CD4-positive, alpha-beta T cell (primary cell): Measurements from ENCODE around the gene LCE2C. TPM values are rescaled to one million over a fixed set of nuclear protein-coding genes. Genes with fewer than 3 reads are reported as not detected.
"Not testable (repeated sequence)": the region's sequence is repeated elsewhere in the genome, so short reads cannot be mapped to it uniquely, and the experiment has no call there.

Experiments used
- ATAC-seq: fragments of 200-7000 bp; cut with Tn5 transposase; one replicate; pipeline ENCODE4 v1.10.0; 2022; ENCODE audit warnings: mild to moderate bottlenecking; ENCODE audit not compliant: poor library complexity
- CTCF ChIA-PET: fragments of 350-600 bp; sonication (Branson Sonifier 250); formaldehyde crosslinking; loops from one replicate; lab custom pipeline; 2021; ENCODE audit warnings: antibody characterized with exemption, inconsistent platforms; lab: Charles Lee
- POLR2A ChIA-PET: fragments of 350-600 bp; sonication (Branson Sonifier 250); formaldehyde crosslinking; loops from one replicate; lab custom pipeline; 2021; ENCODE audit warnings: antibody characterized with exemption, inconsistent platforms; lab: Charles Lee
- DNase-seq, 14 experiments: peaks; one replicate each; pipeline ENCODE4 v3.0.0-alpha.2; 2013 to 2020; ENCODE audit warnings: mixed read lengths in 2 of 14
- H3K27ac ChIP-seq, 2 donors: one replicate each; pipeline versions ENCODE4 v1.5.1 to v1.7.0; 2013; ENCODE audit warnings: low read length in 2 of 2, low read depth in 1 of 2, mild to moderate bottlenecking in 1 of 2
- H3K27me3 ChIP-seq, 2 experiments: 1 replicate in 1 of 2; 2 replicates in 1 of 2; pipeline versions ENCODE4 v1.6.1 to v1.7.0; 2013; ENCODE audit warnings: low read length in 2 of 2, control low read depth in 1 of 2, mild to moderate bottlenecking in 1 of 2, moderate library complexity in 1 of 2; ENCODE audit not compliant: insufficient read depth in 2 of 2, control insufficient read depth in 1 of 2
- H3K36me3 ChIP-seq: one replicate; pipeline ENCODE4 v1.6.1; 2013; ENCODE audit warnings: low read length, control low read depth; ENCODE audit not compliant: insufficient read depth
- H3K4me1 ChIP-seq: one replicate; pipeline ENCODE4 v1.6.1; 2013; ENCODE audit warnings: low read length, control low read depth; ENCODE audit not compliant: insufficient read depth
- H3K4me3 ChIP-seq: one replicate; pipeline ENCODE4 v1.5.1; 2013; ENCODE audit warnings: mild to moderate bottlenecking, low read length, moderate library complexity
- H3K9me3 ChIP-seq, 2 experiments: 1 replicate in 1 of 2; 2 replicates in 1 of 2; pipeline versions ENCODE4 v1.6.1 to v1.7.0; 2013; ENCODE audit warnings: low read length in 2 of 2, mild to moderate bottlenecking in 2 of 2, control low read depth in 1 of 2, moderate library complexity in 1 of 2; ENCODE audit not compliant: control insufficient read depth in 1 of 2, insufficient read depth in 1 of 2
- H3K27ac Mint-ChIP-seq: one replicate; pipeline ENCODE4 v1.8.0; 2020; ENCODE audit warnings: mixed read lengths
- H3K27me3 Mint-ChIP-seq: one replicate; pipeline ENCODE4 v1.8.0; 2021; ENCODE audit warnings: mixed read lengths
- H3K36me3 Mint-ChIP-seq: one replicate; pipeline ENCODE4 v1.8.0; 2021; ENCODE audit warnings: low read depth, mixed read lengths
- H3K4me1 Mint-ChIP-seq: one replicate; pipeline ENCODE4 v1.8.0; 2021; ENCODE audit warnings: low read depth, mixed read lengths
- H3K4me3 Mint-ChIP-seq: one replicate; pipeline ENCODE4 v1.8.0; 2020; ENCODE audit warnings: mild to moderate bottlenecking, mixed read lengths
- H3K9me3 Mint-ChIP-seq: one replicate; pipeline ENCODE4 v1.8.0; 2020; ENCODE audit warnings: mixed read lengths
- intact Hi-C, 2 experiments: fragments of 100-400 bp; cut with DNase I in 1 of 2; cut with micrococcal nuclease in 1 of 2; formaldehyde crosslinking; loops; one replicate each; pipeline versions ENCODE4 v1.15.1 to v1.9.0; 2023 to 2025; cut with DNase I, micrococcal nuclease
- total RNA-seq, 174 experiments: library from RNA in 2 of 174; stranded (reverse) in 2 of 174; gene quantifications; one replicate each; pipeline ENCODE4 v1.2.3 and lab custom pipeline; 2021 to 2026
- TF ChIP-seq, protein P1 (sequence below): fragments of 200-600 bp; IDR thresholded peaks from one replicate; pipeline ENCODE4 v1.8.0; 2022; ENCODE audit warnings: antibody characterized with exemption, mild to moderate bottlenecking

LCE2C gene
- total RNA-seq, 2 experiments from 2014 or later: not detected

- H3K4me3 ChIP-seq: no peak overlapping the region
- no peaks in the 10 kb centered on the region for H3K9me3 ChIP-seq
- no peak overlapping the region for H3K4me3 Mint-ChIP-seq
- POLR2A ChIA-PET: no interaction called here
- H3K4me1 Mint-ChIP-seq: no peaks in the 10 kb centered on the region
- DNase-seq (no peak), ATAC-seq (no peak)
- H3K36me3 Mint-ChIP-seq: no peaks in the 10 kb centered on the region
- peaks cover 4 to 15% of the 10 kb centered on the region in 2 experiments for H3K27me3 ChIP-seq
- intact Hi-C loops: no loop called here
- H3K27ac ChIP-seq: no peak overlapping the region
- CTCF ChIA-PET: no interaction called here
- peaks cover 56% of the 10 kb centered on the region for H3K27me3 Mint-ChIP-seq
- H3K4me1 ChIP-seq: no peaks in the 10 kb centered on the region
- no peak overlapping the region for H3K27ac Mint-ChIP-seq
- TF ChIP-seq, protein P1, sequence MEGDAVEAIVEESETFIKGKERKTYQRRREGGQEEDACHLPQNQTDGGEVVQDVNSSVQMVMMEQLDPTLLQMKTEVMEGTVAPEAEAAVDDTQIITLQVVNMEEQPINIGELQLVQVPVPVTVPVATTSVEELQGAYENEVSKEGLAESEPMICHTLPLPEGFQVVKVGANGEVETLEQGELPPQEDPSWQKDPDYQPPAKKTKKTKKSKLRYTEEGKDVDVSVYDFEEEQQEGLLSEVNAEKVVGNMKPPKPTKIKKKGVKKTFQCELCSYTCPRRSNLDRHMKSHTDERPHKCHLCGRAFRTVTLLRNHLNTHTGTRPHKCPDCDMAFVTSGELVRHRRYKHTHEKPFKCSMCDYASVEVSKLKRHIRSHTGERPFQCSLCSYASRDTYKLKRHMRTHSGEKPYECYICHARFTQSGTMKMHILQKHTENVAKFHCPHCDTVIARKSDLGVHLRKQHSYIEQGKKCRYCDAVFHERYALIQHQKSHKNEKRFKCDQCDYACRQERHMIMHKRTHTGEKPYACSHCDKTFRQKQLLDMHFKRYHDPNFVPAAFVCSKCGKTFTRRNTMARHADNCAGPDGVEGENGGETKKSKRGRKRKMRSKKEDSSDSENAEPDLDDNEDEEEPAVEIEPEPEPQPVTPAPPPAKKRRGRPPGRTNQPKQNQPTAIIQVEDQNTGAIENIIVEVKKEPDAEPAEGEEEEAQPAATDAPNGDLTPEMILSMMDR: no peak
- no peaks in the 10 kb centered on the region for H3K9me3 Mint-ChIP-seq
- H3K36me3 ChIP-seq: no peaks in the 10 kb centered on the region
Measured at GRCh38 chr1:152683846-152684245, 8.8 kb downstream of the LCE2C start.

DNA sequence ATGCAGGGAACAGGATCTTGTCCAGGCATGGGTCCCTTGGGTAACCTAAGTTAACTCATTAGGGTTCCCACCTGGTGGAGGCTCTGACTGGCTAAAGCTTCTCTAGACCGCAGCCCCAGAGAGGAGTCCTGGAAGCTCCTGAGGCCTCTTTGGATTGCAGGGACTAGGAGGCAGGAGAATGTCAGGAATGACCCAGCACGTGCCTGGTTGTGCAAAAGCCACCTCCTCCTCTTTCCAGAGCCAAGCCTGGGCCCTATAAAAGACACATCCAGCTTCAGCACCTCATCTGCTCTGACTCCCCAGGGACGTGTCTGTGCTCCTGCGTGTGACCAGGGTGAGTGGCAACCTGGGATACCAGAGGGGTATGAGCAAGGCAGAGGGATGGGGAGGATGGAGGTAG lies 10.7 kb downstream of the LCE2C start, which contains the start of gene LCE2B:
LCE2B (plus strand) TSS at position 301 of the 400 bp plus-strand sequence. CDS start 721 bp downstream, outside the sequence.
- H3K4me1 Mint-ChIP-seq, DNase-seq, H3K27ac ChIP-seq, H3K4me3 ChIP-seq, H3K9me3 Mint-ChIP-seq, H3K4me3 Mint-ChIP-seq, CTCF ChIA-PET, H3K36me3 Mint-ChIP-seq, ATAC-seq, H3K27me3 ChIP-seq, POLR2A ChIA-PET, H3K4me1 ChIP-seq, H3K9me3 ChIP-seq, H3K27ac Mint-ChIP-seq, H3K36me3 ChIP-seq: not testable (repeated sequence)
- H3K27me3 Mint-ChIP-seq: peaks cover 61% of the 10 kb centered on the region
- intact Hi-C loops: loop anchor here in 1 of 2 experiments (1.0 kb wide), 1 partner anchor 10 kb away; no protein-coding TSS in a partner anchor

GRCh38 chr1:152697701-152698600 lies 22.9 kb downstream of the LCE2C start, which contains the start of gene LCE2A:
Gene LCE2A (plus strand): TSS chr1:152698345. CDS start chr1:152698902, 557 bp downstream.
- H3K9me3 ChIP-seq: no peaks in the 10 kb centered on the region
- intact Hi-C loops: no loop called here
- H3K27ac Mint-ChIP-seq: no peak within 1 kb of the TSS
- no peaks in the 10 kb centered on the region for H3K4me1 ChIP-seq
- CTCF ChIA-PET: no interaction called here
- H3K27me3 ChIP-seq: peaks cover 0 to 3% of the 10 kb centered on the region in 2 experiments
- no peak for ATAC-seq
- no peak within 1 kb of the TSS for H3K4me3 Mint-ChIP-seq
- TF ChIP-seq, protein P1: no peak
- no peaks in the 10 kb centered on the region for H3K4me1 Mint-ChIP-seq
- POLR2A ChIA-PET: no interaction called here
- H3K36me3 Mint-ChIP-seq: no peaks in the 10 kb centered on the region
- H3K9me3 Mint-ChIP-seq: no peaks in the 10 kb centered on the region
- peaks cover 8% of the 10 kb centered on the region for H3K27me3 Mint-ChIP-seq
- DNase-seq: no peak
- no peaks in the 10 kb centered on the region for H3K36me3 ChIP-seq
- no peak within 1 kb of the TSS for H3K4me3 ChIP-seq
- H3K27ac ChIP-seq: no peak within 1 kb of the TSS
